Endothelial cell of umbilical vein (primary cell): ENCODE data around the gene MAN2B2.

Experiments used
- EZH2 ChIP-seq: IDR thresholded peaks from 2 replicates; pipeline ENCODE4 v1.6.1; 2012; ENCODE audit warnings: borderline replicate concordance, low read depth, mild to moderate bottlenecking, moderate library complexity, low read length, inconsistent platforms; ENCODE audit not compliant: severe bottlenecking
- FOS ChIP-seq: IDR thresholded peaks from 2 replicates; pipeline ENCODE4 v1.6.1; 2011; ENCODE audit warnings: mild to moderate bottlenecking, low read length, moderate library complexity, borderline replicate concordance; ENCODE audit not compliant: insufficient read depth
- JUN ChIP-seq: IDR thresholded peaks from 2 replicates; pipeline ENCODE4 v1.6.1; 2011; ENCODE audit warnings: borderline replicate concordance, low read depth; ENCODE audit not compliant: insufficient read length, insufficient read depth
- MYC ChIP-seq: IDR thresholded peaks from one replicate; pipeline ENCODE4 v1.6.1; 2011; ENCODE audit warnings: mild to moderate bottlenecking, low read depth, low read length
- POLR2A ChIP-seq: IDR thresholded peaks from 2 replicates; pipeline ENCODE4 v1.6.1; 2012; ENCODE audit warnings: low read depth, mild to moderate bottlenecking, control low read depth, low read length
- POLR2AphosphoS5 ChIP-seq: IDR thresholded peaks from 2 replicates; pipeline ENCODE4 v1.6.1; 2012; ENCODE audit warnings: low read depth, mild to moderate bottlenecking, control low read depth, low read length, moderate library complexity; ENCODE audit not compliant: insufficient read depth
- TF ChIP-seq, protein P1 (sequence below), 2 donors: IDR thresholded peaks; 1 replicate in 1 of 2; 2 replicates in 1 of 2; pipeline ENCODE4 v1.5.1; 2011; ENCODE audit warnings: low read length in 2 of 2, mild to moderate bottlenecking in 2 of 2, moderate library complexity in 2 of 2, control low read depth in 1 of 2, inconsistent platforms in 1 of 2, low read depth in 1 of 2; ENCODE audit not compliant: insufficient read depth in 1 of 2; ENCODE audit errors: extremely low read depth in 1 of 2
- TF ChIP-seq, protein P2 (sequence below): IDR thresholded peaks from 2 replicates; pipeline ENCODE4 v1.6.1; 2011; ENCODE audit not compliant: insufficient read depth, insufficient read length

DNA sequence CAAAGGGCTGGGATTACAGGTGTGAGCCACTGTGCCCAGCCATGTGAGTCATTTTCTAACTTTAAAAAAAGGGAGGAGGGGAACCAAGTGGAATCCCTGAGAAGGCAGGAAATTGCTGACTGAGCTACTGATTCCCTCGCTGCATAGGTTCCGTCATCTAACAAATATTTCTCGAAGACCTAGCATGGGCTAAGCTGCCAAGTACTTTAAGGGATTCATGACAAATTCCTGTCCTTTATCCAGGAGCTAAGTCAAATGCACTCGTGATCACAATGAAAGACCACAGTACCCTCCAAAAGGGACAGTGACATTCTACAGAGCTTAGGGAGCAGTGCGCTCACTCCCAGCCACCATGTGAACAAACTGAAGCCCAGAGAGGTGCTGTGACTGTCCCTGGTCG lies 33.2 kb upstream of the MAN2B2 start:
- TF ChIP-seq EZH2 (no peak), POLR2AphosphoS5 (no peak), POLR2A (no peak), FOS (no peak), JUN (no peak), MYC (no peak)
- TF ChIP-seq, protein P1, sequence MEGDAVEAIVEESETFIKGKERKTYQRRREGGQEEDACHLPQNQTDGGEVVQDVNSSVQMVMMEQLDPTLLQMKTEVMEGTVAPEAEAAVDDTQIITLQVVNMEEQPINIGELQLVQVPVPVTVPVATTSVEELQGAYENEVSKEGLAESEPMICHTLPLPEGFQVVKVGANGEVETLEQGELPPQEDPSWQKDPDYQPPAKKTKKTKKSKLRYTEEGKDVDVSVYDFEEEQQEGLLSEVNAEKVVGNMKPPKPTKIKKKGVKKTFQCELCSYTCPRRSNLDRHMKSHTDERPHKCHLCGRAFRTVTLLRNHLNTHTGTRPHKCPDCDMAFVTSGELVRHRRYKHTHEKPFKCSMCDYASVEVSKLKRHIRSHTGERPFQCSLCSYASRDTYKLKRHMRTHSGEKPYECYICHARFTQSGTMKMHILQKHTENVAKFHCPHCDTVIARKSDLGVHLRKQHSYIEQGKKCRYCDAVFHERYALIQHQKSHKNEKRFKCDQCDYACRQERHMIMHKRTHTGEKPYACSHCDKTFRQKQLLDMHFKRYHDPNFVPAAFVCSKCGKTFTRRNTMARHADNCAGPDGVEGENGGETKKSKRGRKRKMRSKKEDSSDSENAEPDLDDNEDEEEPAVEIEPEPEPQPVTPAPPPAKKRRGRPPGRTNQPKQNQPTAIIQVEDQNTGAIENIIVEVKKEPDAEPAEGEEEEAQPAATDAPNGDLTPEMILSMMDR (IDR thresholded peaks at IDR 0.05; ENCODE audit: extremely low read depth in 1 of 2, insufficient read depth in 1 of 2, low read depth in 1 of 2, low read length in 2 of 2), result no peak
- TF ChIP-seq, protein P2, sequence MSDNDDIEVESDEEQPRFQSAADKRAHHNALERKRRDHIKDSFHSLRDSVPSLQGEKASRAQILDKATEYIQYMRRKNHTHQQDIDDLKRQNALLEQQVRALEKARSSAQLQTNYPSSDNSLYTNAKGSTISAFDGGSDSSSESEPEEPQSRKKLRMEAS, result no peak
